Body of pancreas (tissue), 4 donors: ENCODE measurements around the gene UBE2E2. TPM values are rescaled to one million over a fixed set of nuclear protein-coding genes. Genes with fewer than 3 reads are reported as not detected.

Experiments
- ATAC-seq: fragments of 150-250 bp; one replicate; pipeline ENCODE4 v1.9.1; 2016
- DNase-seq, 4 donors: peaks; one replicate each; pipeline ENCODE4 v3.0.0-alpha.2; 2019
- H3K27ac ChIP-seq, 4 donors: fragments of 200-600 bp; sonication (generic); 1 replicate in 3 of 4; 2 replicates in 1 of 4; pipeline versions ENCODE4 v1.5.1 to v1.6.1; 2016 to 2019; ENCODE audit warnings: mild to moderate bottlenecking in 1 of 4, mixed read lengths in 1 of 4, moderate library complexity in 1 of 4
- H3K27me3 ChIP-seq, 2 donors: fragments of 200-600 bp; sonication (generic); one replicate each; pipeline ENCODE4 v1.6.0; 2016; ENCODE audit warnings: mild to moderate bottlenecking in 1 of 2
- H3K36me3 ChIP-seq, 2 donors: fragments of 200-600 bp; sonication (generic); replicated peaks in 1 of 2; 2 replicates each; pipeline ENCODE4 v1.5.1; 2016; ENCODE audit warnings: low read depth in 2 of 2; ENCODE audit not compliant: insufficient read depth in 1 of 2
- H3K4me1 ChIP-seq: fragments of 200-600 bp; sonication (generic); one replicate; pipeline ENCODE4 v1.6.0; 2016
- H3K4me3 ChIP-seq, 2 donors: fragments of 200-600 bp; sonication (generic); 1 replicate in 1 of 2; 2 replicates in 1 of 2; pipeline ENCODE4 v1.5.1; 2016 to 2019
- H3K9me3 ChIP-seq, 3 donors: fragments of 200-600 bp; sonication (generic); 1 replicate in 2 of 3; 2 replicates in 1 of 3; pipeline ENCODE4 v1.5.1; 2016
- CTCF ChIP-seq, 7 experiments: fragments of 450-650 bp in 4 of 7; fragments of 200-600 bp in 3 of 7; sonication (generic) in 3 of 7; IDR thresholded peaks; one replicate each; pipeline ENCODE4 v1.5.1; 2016 to 2019; ENCODE audit warnings: antibody characterized with exemption in 7 of 7
- POLR2A ChIP-seq, 3 donors: fragments of 450-650 bp; IDR thresholded peaks; one replicate each; pipeline ENCODE4 v1.6.1; 2016; ENCODE audit warnings: antibody characterized with exemption in 3 of 3, mild to moderate bottlenecking in 2 of 3
- WGBS, 2 donors: methylation state at CpG; one replicate each; pipeline ENCODE4 v1.1.5; 2017; 5-methylcytosine and 5-hydroxymethylcytosine counted together
- intact Hi-C: fragments of 100-400 bp; cut with DNase I; formaldehyde crosslinking; loops from one replicate; pipeline ENCODE4 v1.15.1; 2023
- total RNA-seq, 2 donors: library from RNA; depleted of rRNA; stranded (reverse); fragments of >200 nt; gene quantifications; one replicate each; pipeline ENCODE4 v1.1.0, GENCODE V29; 2016

The UBE2E2 gene
- total RNA-seq, 2 donors from 2014 or later: 7.8 to 23.7 TPM

- ATAC-seq: no peak
- TF ChIP-seq POLR2A (IDR thresholded peaks at IDR 0.05): no peak
- TF ChIP-seq CTCF (IDR thresholded peaks at IDR 0.05): no peak
- no peaks in the 10 kb centered on the region for H3K4me1 ChIP-seq
- no peak overlapping the region for H3K27ac ChIP-seq
- no peak for DNase-seq
- no peaks in the 10 kb centered on the region for H3K36me3 ChIP-seq
- 53 to 64% methylated on average over 1 of the region's 1 CpG for WGBS, 2 donors
- no peaks in the 10 kb centered on the region for H3K9me3 ChIP-seq
- intact Hi-C loops: no loop called here
- H3K27me3 ChIP-seq: no peaks in the 10 kb centered on the region
- H3K4me3 ChIP-seq: no peak overlapping the region
Observed at GRCh38 chr3:23406601-23407000, 203.5 kb downstream of the UBE2E2 start.

DNA sequence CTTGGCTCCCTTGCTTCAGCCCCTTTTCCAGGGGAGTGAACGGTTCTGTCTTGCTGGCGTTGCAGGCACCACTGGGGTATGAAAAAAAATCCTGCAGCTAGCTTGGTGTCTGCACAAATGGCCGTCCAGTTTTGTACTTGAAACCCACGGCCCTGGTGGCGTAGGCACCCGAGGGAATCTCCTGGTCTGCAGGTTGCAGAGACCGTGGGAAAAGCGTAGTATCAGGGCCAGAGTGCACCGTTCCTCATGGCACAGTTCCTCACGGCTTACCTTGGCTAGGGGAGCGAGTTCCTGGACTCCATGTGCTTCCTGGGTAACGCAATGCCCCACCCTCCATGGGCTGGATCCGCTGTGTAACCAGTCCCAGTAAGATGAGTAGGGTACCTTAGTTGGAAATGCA lies 214.9 kb downstream of the UBE2E2 start:
- no peak for TF ChIP-seq POLR2A (IDR thresholded peaks at IDR 0.05)
- Histone ChIP-seq H3K4me3 (no peak overlapping the region), H3K4me1 (no peaks in the 10 kb centered on the region), H3K36me3 (no peaks in the 10 kb centered on the region), H3K27me3 (no peaks in the 10 kb centered on the region), H3K9me3 (no peaks in the 10 kb centered on the region), H3K27ac (no peak overlapping the region)
- intact Hi-C loops: no loop called here
- 89% methylated on average over 12 of the region's 13 CpGs; no CpG with 5 or more reads in 1 of the 2 donors for WGBS, 2 donors
- no peak for DNase-seq
- ATAC-seq: no peak

GRCh38 chr3:23421811-23422516 lies 218.8 kb downstream of the UBE2E2 start:
- no peaks in the 10 kb centered on the region for H3K4me1 ChIP-seq
- 84 to 91% methylated on average over 3 of the region's 3 CpGs for WGBS, 2 donors
- no peaks in the 10 kb centered on the region for H3K9me3 ChIP-seq
- TF ChIP-seq CTCF (IDR thresholded peaks at IDR 0.05) (no peak), POLR2A (IDR thresholded peaks at IDR 0.05) (no peak)
- H3K36me3 ChIP-seq: no peaks in the 10 kb centered on the region
- no peak for ATAC-seq
- H3K27ac ChIP-seq: no peak overlapping the region
- no peaks in the 10 kb centered on the region for H3K27me3 ChIP-seq
- H3K4me3 ChIP-seq: no peak overlapping the region
- intact Hi-C loops: no loop called here
- no peak for DNase-seq

- ATAC-seq: no peak
- intact Hi-C loops: no loop called here
- no peaks in the 10 kb centered on the region for H3K4me1 ChIP-seq
- DNase-seq: no peak
- H3K4me3 ChIP-seq: no peak overlapping the region
- TF ChIP-seq CTCF (IDR thresholded peaks at IDR 0.05) (no peak), POLR2A (IDR thresholded peaks at IDR 0.05) (no peak)
- H3K36me3 ChIP-seq: no peaks in the 10 kb centered on the region
- H3K27me3 ChIP-seq: no peaks in the 10 kb centered on the region
- no peak overlapping the region for H3K27ac ChIP-seq
- no peaks in the 10 kb centered on the region for H3K9me3 ChIP-seq
Observed at GRCh38 chr3:23422517-23422851, 219.4 kb downstream of the UBE2E2 start.

DNA sequence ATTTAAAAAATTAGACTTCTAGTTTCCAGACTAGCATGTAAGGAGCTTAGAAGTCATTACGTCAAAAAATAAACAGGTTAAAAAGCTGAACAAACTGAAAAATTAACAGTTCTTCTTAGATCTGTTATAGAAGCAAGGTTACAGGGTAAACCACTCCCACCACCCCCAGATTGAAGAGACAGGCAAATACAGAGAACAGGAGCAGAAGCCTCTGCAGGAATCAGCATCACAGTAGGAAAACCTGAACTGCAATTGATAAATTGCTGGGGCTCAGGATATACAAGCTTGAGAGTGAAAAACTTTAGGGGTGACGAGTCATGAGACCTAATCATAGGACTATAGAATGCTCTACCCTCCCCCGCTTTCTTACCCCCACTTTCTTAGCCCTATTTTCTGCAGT lies 222.3 kb downstream of the UBE2E2 start:
- no peak overlapping the region for H3K4me3 ChIP-seq
- DNase-seq (no peak), ATAC-seq (no peak)
- H3K4me1 ChIP-seq: no peaks in the 10 kb centered on the region
- no peaks in the 10 kb centered on the region for H3K9me3 ChIP-seq
- no peak overlapping the region for H3K27ac ChIP-seq
- WGBS, 2 donors: 89 to 92% methylated on average over 3 of the region's 3 CpGs
- intact Hi-C loops: no loop called here
- H3K36me3 ChIP-seq: no peaks in the 10 kb centered on the region
- no peak for TF ChIP-seq CTCF (IDR thresholded peaks at IDR 0.05)
- no peak for TF ChIP-seq POLR2A (IDR thresholded peaks at IDR 0.05)
- no peaks in the 10 kb centered on the region for H3K27me3 ChIP-seq
